ENCODE measurements around the gene LAMB1. TPM values are rescaled to one million over a fixed set of nuclear protein-coding genes. Genes with fewer than 3 reads are reported as not detected.
"Not testable (repeated sequence)": the region's sequence is repeated elsewhere in the genome, so short reads cannot be mapped to it uniquely, and the experiment has no call there.

Gene LAMB1
- total RNA-seq, 1 experiment from 2014 or later, result 169 TPM

DNA sequence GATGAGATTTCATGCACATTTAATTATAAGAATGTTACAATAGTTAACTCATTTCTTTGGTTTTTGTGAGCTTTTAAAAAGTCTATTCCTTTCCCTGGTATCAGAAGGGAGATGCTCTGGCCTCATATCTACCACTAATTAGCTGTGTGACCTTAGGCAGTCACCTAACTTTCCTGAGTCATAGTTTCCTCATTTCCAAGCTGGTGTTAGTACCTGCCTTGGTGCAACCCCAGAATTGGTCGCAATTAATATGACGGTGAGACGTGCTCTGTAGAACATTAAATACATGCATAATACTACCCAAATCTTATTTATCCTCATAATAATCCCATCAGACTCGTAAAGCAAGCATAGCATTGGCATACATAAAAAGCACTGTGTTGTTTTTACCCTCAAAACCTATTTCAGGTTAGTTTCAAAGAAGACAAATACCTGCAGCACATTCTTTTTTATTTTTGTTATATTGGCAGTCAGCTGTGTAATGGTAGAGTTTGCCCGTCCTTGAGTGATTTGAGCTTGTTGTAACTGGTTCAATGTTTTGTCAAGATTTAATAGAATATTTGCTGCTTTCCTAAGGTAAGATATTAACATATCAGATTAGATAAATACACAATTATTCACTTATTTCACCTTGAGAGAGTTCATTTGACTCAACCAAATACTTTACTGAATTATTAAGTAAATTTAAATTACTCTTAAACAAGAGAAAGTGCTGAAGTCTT, 31.0 kb upstream of the LAMB1 start:
- ChIA-PET CTCF (no interaction called here), POLR2A (ENCODE audit: low non-redundant PET) (no interaction called here)
- TF ChIP-seq EZH2 (IDR thresholded peaks at IDR 0.05; ENCODE audit: borderline replicate concordance, low read depth, low read length, poor library complexity, severe bottlenecking), result no peak
- TF ChIP-seq, protein P1, sequence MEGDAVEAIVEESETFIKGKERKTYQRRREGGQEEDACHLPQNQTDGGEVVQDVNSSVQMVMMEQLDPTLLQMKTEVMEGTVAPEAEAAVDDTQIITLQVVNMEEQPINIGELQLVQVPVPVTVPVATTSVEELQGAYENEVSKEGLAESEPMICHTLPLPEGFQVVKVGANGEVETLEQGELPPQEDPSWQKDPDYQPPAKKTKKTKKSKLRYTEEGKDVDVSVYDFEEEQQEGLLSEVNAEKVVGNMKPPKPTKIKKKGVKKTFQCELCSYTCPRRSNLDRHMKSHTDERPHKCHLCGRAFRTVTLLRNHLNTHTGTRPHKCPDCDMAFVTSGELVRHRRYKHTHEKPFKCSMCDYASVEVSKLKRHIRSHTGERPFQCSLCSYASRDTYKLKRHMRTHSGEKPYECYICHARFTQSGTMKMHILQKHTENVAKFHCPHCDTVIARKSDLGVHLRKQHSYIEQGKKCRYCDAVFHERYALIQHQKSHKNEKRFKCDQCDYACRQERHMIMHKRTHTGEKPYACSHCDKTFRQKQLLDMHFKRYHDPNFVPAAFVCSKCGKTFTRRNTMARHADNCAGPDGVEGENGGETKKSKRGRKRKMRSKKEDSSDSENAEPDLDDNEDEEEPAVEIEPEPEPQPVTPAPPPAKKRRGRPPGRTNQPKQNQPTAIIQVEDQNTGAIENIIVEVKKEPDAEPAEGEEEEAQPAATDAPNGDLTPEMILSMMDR (conservative IDR thresholded peaks at IDR 0.05; ENCODE audit: low read depth, low read length), result no peak
- intact Hi-C loops (cut with micrococcal nuclease; ENCODE audit: unreplicated experiment), result no loop called here
- Histone ChIP-seq H3K4me1 (ENCODE audit: insufficient read depth, low read length, poor library complexity, severe bottlenecking) (no peaks in the 10 kb centered on the region), H3K36me3 (ENCODE audit: insufficient read depth, low read length, poor library complexity, severe bottlenecking) (no peaks in the 10 kb centered on the region), H3K4me3 (ENCODE audit: low read depth, low read length, poor library complexity, severe bottlenecking) (no peak overlapping the region), H3K27ac (ENCODE audit: low read depth, low read length, poor library complexity, severe bottlenecking) (no peak overlapping the region), H3K27me3 (replicated peaks; ENCODE audit: insufficient read depth, low read depth, low read length, poor library complexity) (no peaks in the 10 kb centered on the region), H3K9me3 (ENCODE audit: low read depth, low read length, poor library complexity, severe bottlenecking) (no peaks in the 10 kb centered on the region)
- DNase-seq (ENCODE audit: low spot score), result no peak
- BruUV-seq (replicated peaks), result no TSS peak

- intact Hi-C loops (cut with micrococcal nuclease; ENCODE audit: unreplicated experiment); H3K9me3 ChIP-seq (ENCODE audit: low read depth, low read length, poor library complexity, severe bottlenecking); CTCF ChIA-PET; H3K4me1 ChIP-seq (ENCODE audit: insufficient read depth, low read length, poor library complexity, severe bottlenecking); DNase-seq (ENCODE audit: low spot score); BruUV-seq (replicated peaks); H3K4me3 ChIP-seq (ENCODE audit: low read depth, low read length, poor library complexity, severe bottlenecking); H3K27ac ChIP-seq (ENCODE audit: low read depth, low read length, poor library complexity, severe bottlenecking); H3K36me3 ChIP-seq (ENCODE audit: insufficient read depth, low read length, poor library complexity, severe bottlenecking); H3K27me3 ChIP-seq (replicated peaks; ENCODE audit: insufficient read depth, low read depth, low read length, poor library complexity); POLR2A ChIA-PET (ENCODE audit: low non-redundant PET): not testable (repeated sequence)
Measured at GRCh38 chr7:108033309-108033708, 30.3 kb upstream of the LAMB1 start.

GRCh38 chr7:108030516-108030915, 27.6 kb upstream of the LAMB1 start:
- Histone ChIP-seq H3K36me3 (ENCODE audit: insufficient read depth, low read length, poor library complexity, severe bottlenecking) (no peaks in the 10 kb centered on the region), H3K4me3 (ENCODE audit: low read depth, low read length, poor library complexity, severe bottlenecking) (no peak overlapping the region), H3K9me3 (ENCODE audit: low read depth, low read length, poor library complexity, severe bottlenecking) (no peaks in the 10 kb centered on the region), H3K27ac (ENCODE audit: low read depth, low read length, poor library complexity, severe bottlenecking) (no peak overlapping the region), H3K27me3 (replicated peaks; ENCODE audit: insufficient read depth, low read depth, low read length, poor library complexity) (no peaks in the 10 kb centered on the region), H3K4me1 (ENCODE audit: insufficient read depth, low read length, poor library complexity, severe bottlenecking) (peaks cover 10% of the 10 kb centered on the region)
- TF ChIP-seq, protein P1 (conservative IDR thresholded peaks at IDR 0.05; ENCODE audit: low read depth, low read length), result no peak
- TF ChIP-seq EZH2 (IDR thresholded peaks at IDR 0.05; ENCODE audit: borderline replicate concordance, low read depth, low read length, poor library complexity, severe bottlenecking), result no peak
- DNase-seq (ENCODE audit: low spot score), result no peak
- ChIA-PET POLR2A (ENCODE audit: low non-redundant PET) (no interaction called here), CTCF (no interaction called here)
- BruUV-seq (replicated peaks), result no TSS peak
- intact Hi-C loops (cut with micrococcal nuclease; ENCODE audit: unreplicated experiment), result no loop called here

- POLR2A ChIA-PET (ENCODE audit: low non-redundant PET), result no interaction called here
- H3K27ac ChIP-seq (ENCODE audit: low read depth, low read length, poor library complexity, severe bottlenecking), result no peak overlapping the region
- no peaks in the 10 kb centered on the region for H3K9me3 ChIP-seq (ENCODE audit: low read depth, low read length, poor library complexity, severe bottlenecking)
- no peak for DNase-seq (ENCODE audit: low spot score)
- H3K4me3 ChIP-seq (ENCODE audit: low read depth, low read length, poor library complexity, severe bottlenecking), result no peak overlapping the region
- CTCF ChIA-PET, result no interaction called here
- TF ChIP-seq EZH2 (IDR thresholded peaks at IDR 0.05; ENCODE audit: borderline replicate concordance, low read depth, low read length, poor library complexity, severe bottlenecking), result no peak
- TF ChIP-seq, protein P1 (conservative IDR thresholded peaks at IDR 0.05; ENCODE audit: low read depth, low read length), result no peak
- no peaks in the 10 kb centered on the region for H3K27me3 ChIP-seq (replicated peaks; ENCODE audit: insufficient read depth, low read depth, low read length, poor library complexity)
- BruUV-seq (replicated peaks), result no TSS peak
- intact Hi-C loops (cut with micrococcal nuclease; ENCODE audit: unreplicated experiment), result no loop called here
- no peaks in the 10 kb centered on the region for H3K36me3 ChIP-seq (ENCODE audit: insufficient read depth, low read length, poor library complexity, severe bottlenecking)
- peaks cover 10% of the 10 kb centered on the region for H3K4me1 ChIP-seq (ENCODE audit: insufficient read depth, low read length, poor library complexity, severe bottlenecking)
Measured at GRCh38 chr7:108029034-108029433, 26.1 kb upstream of the LAMB1 start.
